H9 (cell line): Measurements from ENCODE around the gene APPBP2. TPM values are rescaled to one million over a fixed set of nuclear protein-coding genes. Genes with fewer than 3 reads are reported as not detected.

ENCODE experiments used
- DNase-seq: peaks from one replicate; pipeline ENCODE4 v3.0.0-alpha.2; 2017
- H2AFZ ChIP-seq: one replicate; pipeline ENCODE4 v1.6.1; 2013; ENCODE audit warnings: mild to moderate bottlenecking, low read length, control low read depth, moderate library complexity
- H2AK5ac ChIP-seq: 2 replicates; pipeline ENCODE4 v1.6.1; 2013; ENCODE audit warnings: low read length, control low read depth, mixed read lengths; ENCODE audit not compliant: insufficient read length
- H2BK120ac ChIP-seq: one replicate; pipeline ENCODE4 v1.6.1; 2013; ENCODE audit warnings: low read depth, mild to moderate bottlenecking, low read length, control low read depth, inconsistent platforms; ENCODE audit not compliant: poor library complexity, severe bottlenecking
- H2BK12ac ChIP-seq: 2 replicates; pipeline ENCODE4 v1.6.1; 2013; ENCODE audit warnings: low read length, control low read depth, mixed read lengths, low read depth; ENCODE audit not compliant: insufficient read length
- H2BK15ac ChIP-seq: 2 replicates; pipeline ENCODE4 v1.6.1; 2013; ENCODE audit warnings: low read depth, low read length, control low read depth
- H2BK20ac ChIP-seq: one replicate; pipeline ENCODE4 v1.6.1; 2013; ENCODE audit warnings: low read depth, mild to moderate bottlenecking, low read length, control low read depth, inconsistent platforms; ENCODE audit not compliant: poor library complexity, severe bottlenecking
- H2BK5ac ChIP-seq: 2 replicates; pipeline ENCODE4 v1.6.1; 2013; ENCODE audit warnings: low read length, control low read depth, mixed read lengths; ENCODE audit not compliant: insufficient read length
- H3K14ac ChIP-seq: 2 replicates; pipeline ENCODE4 v1.6.1; 2013; ENCODE audit warnings: low read length, control low read depth; ENCODE audit not compliant: insufficient read depth
- H3K18ac ChIP-seq: 2 replicates; pipeline ENCODE4 v1.6.1; 2013; ENCODE audit warnings: low read depth, mild to moderate bottlenecking, mixed read lengths, low read length, control low read depth; ENCODE audit not compliant: insufficient read length
- H3K23ac ChIP-seq: 2 replicates; pipeline ENCODE4 v1.6.1; 2013; ENCODE audit warnings: low read length, control low read depth, mixed read lengths, low read depth; ENCODE audit not compliant: insufficient read length
- H3K23me2 ChIP-seq: 2 replicates; pipeline ENCODE4 v1.6.1; 2013; ENCODE audit warnings: low read depth, mild to moderate bottlenecking, mixed read lengths, low read length, control low read depth; ENCODE audit not compliant: insufficient read length, poor library complexity, severe bottlenecking
- H3K27ac ChIP-seq: 2 replicates; pipeline ENCODE4 v1.5.1; 2013; ENCODE audit warnings: low read length, control low read depth, mixed read lengths, low read depth; ENCODE audit not compliant: insufficient read length
- H3K27me3 ChIP-seq: 2 replicates; pipeline ENCODE4 v1.6.1; 2013; ENCODE audit warnings: low read length, control low read depth, inconsistent platforms; ENCODE audit not compliant: insufficient read depth
- H3K4ac ChIP-seq: 2 replicates; pipeline ENCODE4 v1.6.1; 2013; ENCODE audit warnings: low read depth, mild to moderate bottlenecking, control low read depth, inconsistent platforms, low read length, moderate library complexity
- H3K4me1 ChIP-seq: 2 replicates; pipeline ENCODE4 v1.6.1; 2013; ENCODE audit warnings: low read length, control low read depth, inconsistent platforms; ENCODE audit not compliant: insufficient read depth
- H3K4me2 ChIP-seq: 2 replicates; pipeline ENCODE4 v1.6.1; 2013; ENCODE audit warnings: low read length, control low read depth, mixed read lengths; ENCODE audit not compliant: insufficient read length, insufficient read depth
- H3K56ac ChIP-seq: 2 replicates; pipeline ENCODE4 v1.6.1; 2013; ENCODE audit warnings: low read depth, mild to moderate bottlenecking, mixed read lengths, low read length, control low read depth; ENCODE audit not compliant: insufficient read length
- H3K79me1 ChIP-seq: 2 replicates; pipeline ENCODE4 v1.6.1; 2013; ENCODE audit warnings: low read depth, mild to moderate bottlenecking, moderate library complexity, low read length, control low read depth, inconsistent platforms; ENCODE audit not compliant: insufficient read depth, poor library complexity, severe bottlenecking
- H3K79me2 ChIP-seq: 2 replicates; pipeline ENCODE4 v1.6.1; 2013; ENCODE audit warnings: low read length, control low read depth, inconsistent platforms; ENCODE audit not compliant: insufficient read depth
- H3K9ac ChIP-seq: 2 replicates; pipeline ENCODE4 v1.6.1; 2013; ENCODE audit warnings: low read length, control low read depth, mixed read lengths; ENCODE audit not compliant: insufficient read length; ENCODE audit errors: extremely low read depth
- H3K9me3 ChIP-seq: one replicate; pipeline ENCODE4 v1.6.1; 2013; ENCODE audit warnings: low read depth, low read length, inconsistent platforms; ENCODE audit not compliant: control insufficient read depth
- H3T11ph ChIP-seq: one replicate; pipeline ENCODE4 v1.6.1; 2013; ENCODE audit warnings: mild to moderate bottlenecking, low read length, control low read depth, inconsistent platforms
- H4K20me1 ChIP-seq: one replicate; pipeline ENCODE4 v1.6.1; 2013; ENCODE audit not compliant: control insufficient read depth, insufficient read length, insufficient read depth
- H4K5ac ChIP-seq: 2 replicates; pipeline ENCODE4 v1.6.1; 2013; ENCODE audit warnings: low read depth, mild to moderate bottlenecking, mixed read lengths, low read length, control low read depth; ENCODE audit not compliant: insufficient read length
- H4K8ac ChIP-seq: replicated peaks from 2 replicates; pipeline ENCODE4 v1.6.1; 2013; ENCODE audit warnings: low read length, control low read depth, mixed read lengths, low read depth; ENCODE audit not compliant: insufficient read length
- H4K91ac ChIP-seq: 2 replicates; pipeline ENCODE4 v1.6.1; 2013; ENCODE audit warnings: low read depth, mild to moderate bottlenecking, moderate library complexity, mixed read lengths, low read length, control low read depth; ENCODE audit not compliant: insufficient read length
- H3K27ac Mint-ChIP-seq, 3 experiments: 2 replicates in 2 of 3; 3 replicates in 1 of 3; pipeline ENCODE4 v1.8.0; 2020 to 2021; ENCODE audit warnings: mixed read lengths in 3 of 3, mild to moderate bottlenecking in 1 of 3, moderate library complexity in 1 of 3
- H3K27me3 Mint-ChIP-seq: 2 replicates; pipeline ENCODE4 v1.8.0; 2021; ENCODE audit warnings: low read depth, mild to moderate bottlenecking, moderate library complexity, mixed read lengths
- H3K36me3 Mint-ChIP-seq, 3 experiments: 2 replicates in 2 of 3; 3 replicates in 1 of 3; pipeline ENCODE4 v1.8.0; 2020 to 2021; ENCODE audit warnings: low read depth in 3 of 3, mixed read lengths in 3 of 3; ENCODE audit not compliant: insufficient read depth in 1 of 3
- H3K4me1 Mint-ChIP-seq, 2 experiments: 2 replicates each; pipeline ENCODE4 v1.8.0; 2020; ENCODE audit warnings: mixed read lengths in 2 of 2
- H3K4me3 Mint-ChIP-seq, 2 experiments: 2 replicates in 1 of 2; 3 replicates in 1 of 2; pipeline ENCODE4 v1.8.0; 2020 to 2021; ENCODE audit warnings: mild to moderate bottlenecking in 2 of 2, mixed read lengths in 2 of 2, moderate library complexity in 1 of 2
- H3K9me3 Mint-ChIP-seq, 2 experiments: 2 replicates in 1 of 2; 3 replicates in 1 of 2; pipeline ENCODE4 v1.8.0; 2020; ENCODE audit warnings: mild to moderate bottlenecking in 2 of 2, mixed read lengths in 2 of 2, moderate library complexity in 1 of 2
- total RNA-seq: library from RNA; stranded (reverse); gene quantifications from 2 replicates; pipeline ENCODE4 v1.2.1, GENCODE V29; 2021
- TF ChIP-seq, protein P1 (sequence below): fragments of 200-600 bp; sonication (generic); conservative IDR thresholded peaks from 3 replicates; pipeline ENCODE4 v1.8.0; 2021; ENCODE audit warnings: antibody characterized with exemption, mild to moderate bottlenecking

Gene APPBP2
- total RNA-seq, 1 experiment from 2014 or later = 17.0 TPM

DNA sequence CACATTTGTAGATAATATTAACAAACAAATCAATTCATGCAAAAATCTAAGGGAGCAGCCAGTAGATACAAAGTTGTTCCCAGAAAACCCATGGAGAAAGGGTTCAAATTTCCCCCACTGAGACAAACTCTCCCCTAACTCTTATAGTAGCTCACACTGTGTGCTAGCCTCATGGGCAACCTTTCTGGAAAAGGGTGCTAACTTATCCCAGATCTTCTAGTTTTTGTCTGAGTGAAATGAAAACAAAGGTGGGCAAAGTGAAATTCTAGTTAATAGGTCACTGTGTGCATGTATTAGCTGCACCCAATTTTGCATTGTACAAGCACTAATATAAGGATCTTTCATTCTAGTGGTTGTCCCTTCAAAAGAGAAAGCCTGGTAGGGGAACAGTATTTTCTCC is 124.2 kb downstream of the APPBP2 start:
- Histone ChIP-seq H3K4me2 (no peak overlapping the region), H3T11ph (no peak overlapping the region), H3K14ac (no peak overlapping the region), H2AFZ (no peak overlapping the region), H2BK12ac (no peak overlapping the region), H3K79me2 (no peaks in the 10 kb centered on the region), H2BK5ac (no peak overlapping the region), H4K20me1 (no peaks in the 10 kb centered on the region), H2AK5ac (no peak overlapping the region), H3K79me1 (no peaks in the 10 kb centered on the region), H2BK20ac (no peak overlapping the region), H2BK120ac (no peak overlapping the region), H3K4ac (no peak overlapping the region), H3K23me2 (no peaks in the 10 kb centered on the region), H4K91ac (no peak overlapping the region), H3K18ac (no peak overlapping the region), H3K9me3 (no peaks in the 10 kb centered on the region), H2BK15ac (no peak overlapping the region), H3K27me3 (no peaks in the 10 kb centered on the region), H3K27ac (no peak overlapping the region), H3K56ac (no peak overlapping the region), H3K4me1 (no peaks in the 10 kb centered on the region), H3K9ac (no peak overlapping the region), H3K23ac (no peak overlapping the region), H4K8ac (no peak overlapping the region), H4K5ac (no peak overlapping the region)
- H3K27ac Mint-ChIP-seq = no peak overlapping the region
- no peaks in the 10 kb centered on the region for H3K36me3 Mint-ChIP-seq
- no peak for DNase-seq
- H3K4me1 Mint-ChIP-seq = peaks cover 4 to 8% of the 10 kb centered on the region in 2 experiments; a peak in 3 of 4 replicates
- TF ChIP-seq, protein P1, sequence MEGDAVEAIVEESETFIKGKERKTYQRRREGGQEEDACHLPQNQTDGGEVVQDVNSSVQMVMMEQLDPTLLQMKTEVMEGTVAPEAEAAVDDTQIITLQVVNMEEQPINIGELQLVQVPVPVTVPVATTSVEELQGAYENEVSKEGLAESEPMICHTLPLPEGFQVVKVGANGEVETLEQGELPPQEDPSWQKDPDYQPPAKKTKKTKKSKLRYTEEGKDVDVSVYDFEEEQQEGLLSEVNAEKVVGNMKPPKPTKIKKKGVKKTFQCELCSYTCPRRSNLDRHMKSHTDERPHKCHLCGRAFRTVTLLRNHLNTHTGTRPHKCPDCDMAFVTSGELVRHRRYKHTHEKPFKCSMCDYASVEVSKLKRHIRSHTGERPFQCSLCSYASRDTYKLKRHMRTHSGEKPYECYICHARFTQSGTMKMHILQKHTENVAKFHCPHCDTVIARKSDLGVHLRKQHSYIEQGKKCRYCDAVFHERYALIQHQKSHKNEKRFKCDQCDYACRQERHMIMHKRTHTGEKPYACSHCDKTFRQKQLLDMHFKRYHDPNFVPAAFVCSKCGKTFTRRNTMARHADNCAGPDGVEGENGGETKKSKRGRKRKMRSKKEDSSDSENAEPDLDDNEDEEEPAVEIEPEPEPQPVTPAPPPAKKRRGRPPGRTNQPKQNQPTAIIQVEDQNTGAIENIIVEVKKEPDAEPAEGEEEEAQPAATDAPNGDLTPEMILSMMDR = no peak
- H3K9me3 Mint-ChIP-seq = no peaks in the 10 kb centered on the region
- no peaks in the 10 kb centered on the region for H3K27me3 Mint-ChIP-seq
- no peak overlapping the region for H3K4me3 Mint-ChIP-seq
